T-helper 22 cell (primary cell): ENCODE data around the gene CMIP.
"Not testable (repeated sequence)": the region's sequence is repeated elsewhere in the genome, so short reads cannot be mapped to it uniquely, and the experiment has no call there.

Experiments
- DNase-seq: peaks from one replicate; pipeline ENCODE4 v3.0.0-alpha.2; 2020; ENCODE audit warnings: low read depth

Gene CMIP

GRCh38 chr16:81421536-81421935 is 23.1 kb upstream of the CMIP start:
- DNase-seq, result no peak

DNA sequence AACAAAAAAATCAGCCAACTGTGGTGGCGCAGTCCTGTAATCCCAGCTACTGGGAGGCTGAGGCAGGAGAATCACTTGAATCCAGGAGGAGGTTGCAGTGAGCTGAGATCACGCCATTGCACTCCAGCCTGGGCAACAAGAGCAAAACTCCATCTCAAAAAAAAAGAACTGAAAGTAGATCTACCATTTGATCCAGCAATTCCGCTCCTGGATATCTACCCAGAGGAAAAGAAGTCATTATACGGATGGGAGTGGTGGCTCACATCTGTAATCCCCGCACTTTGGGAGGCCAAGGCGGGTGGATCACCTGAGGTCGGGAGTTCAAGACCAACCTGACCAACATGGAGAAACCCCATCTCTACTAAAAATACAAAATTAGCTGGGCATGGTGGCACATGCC is 22.5 kb upstream of the CMIP start:
- DNase-seq, result not testable (repeated sequence)

GRCh38 chr16:81424771-81425170 is 19.8 kb upstream of the CMIP start:
- DNase-seq, result no peak

DNA sequence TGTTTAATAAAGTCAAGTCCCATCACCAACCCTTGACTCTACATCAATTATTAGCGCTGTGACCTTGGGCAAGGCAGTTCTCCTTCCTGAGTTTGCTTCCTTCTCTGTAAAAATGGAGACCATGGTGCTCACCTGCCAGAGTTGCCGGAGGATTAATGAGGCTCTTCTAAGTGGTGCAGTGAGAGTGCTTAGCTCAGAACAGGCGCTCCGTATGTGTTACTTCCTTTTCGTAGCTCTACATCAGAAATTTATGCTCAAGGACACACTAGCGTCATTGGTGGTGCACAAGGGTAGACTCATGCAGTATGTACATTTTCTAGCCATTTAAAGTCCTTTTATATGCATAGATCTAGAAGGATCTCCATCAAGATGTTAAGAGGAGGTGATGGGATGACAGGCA is 17.4 kb upstream of the CMIP start:
- DNase-seq, result no peak

GRCh38 chr16:81429045-81429521 is 15.5 kb upstream of the CMIP start:
- DNase-seq, result no peak

GRCh38 chr16:81431554-81432353 is 12.9 kb upstream of the CMIP start:
- DNase-seq, result no peak

DNA sequence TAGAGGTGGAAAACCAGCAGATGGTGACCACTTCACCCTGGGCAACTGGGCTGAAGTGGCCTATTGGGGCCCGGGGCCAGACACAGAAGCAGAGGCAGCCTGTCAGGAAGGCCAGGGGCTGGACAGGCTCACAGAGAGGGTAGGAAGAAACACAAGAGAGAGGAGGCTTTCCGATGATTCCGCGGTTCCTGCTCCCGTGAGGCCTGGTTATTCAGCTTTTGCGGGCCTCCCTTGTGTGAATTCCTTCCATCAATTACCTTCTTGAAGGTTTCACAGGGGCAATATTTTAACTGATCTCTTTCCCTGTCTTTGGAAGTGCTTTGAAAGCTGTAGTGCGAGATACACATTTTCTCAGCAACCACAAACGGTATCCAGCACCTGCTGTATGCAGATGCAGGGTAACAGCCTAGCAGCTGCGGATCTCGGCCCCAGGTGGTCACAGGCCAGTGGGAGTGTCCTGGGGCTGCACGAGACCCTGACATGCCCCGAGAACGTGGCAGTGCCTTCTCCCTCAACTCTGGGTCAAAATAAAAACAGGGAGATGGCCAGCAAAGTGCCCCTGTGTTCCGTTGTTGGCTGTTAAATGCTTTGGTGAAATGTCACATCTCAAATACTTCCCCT is 11.6 kb upstream of the CMIP start:
- DNase-seq, result no peak

DNA sequence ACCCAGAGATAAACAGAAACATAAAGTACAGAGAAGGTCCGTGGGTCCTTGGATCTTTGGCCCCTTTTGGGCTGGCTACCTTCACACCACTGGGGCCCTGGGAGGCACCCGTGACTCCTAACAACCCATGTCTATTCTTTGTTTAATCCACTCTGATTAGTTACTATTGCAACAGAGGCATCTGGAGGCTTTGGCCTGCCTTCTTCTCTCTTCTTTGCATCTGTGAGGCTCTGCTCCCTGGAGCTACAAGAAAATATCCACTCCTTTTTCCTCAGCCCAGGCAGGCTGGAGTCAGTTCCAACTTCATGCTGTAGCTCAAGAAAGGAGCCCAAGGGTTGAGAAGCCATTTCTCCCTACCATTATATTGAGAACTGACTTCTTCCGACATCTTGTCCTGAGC is 9.5 kb upstream of the CMIP start:
- no peak for DNase-seq

DNA sequence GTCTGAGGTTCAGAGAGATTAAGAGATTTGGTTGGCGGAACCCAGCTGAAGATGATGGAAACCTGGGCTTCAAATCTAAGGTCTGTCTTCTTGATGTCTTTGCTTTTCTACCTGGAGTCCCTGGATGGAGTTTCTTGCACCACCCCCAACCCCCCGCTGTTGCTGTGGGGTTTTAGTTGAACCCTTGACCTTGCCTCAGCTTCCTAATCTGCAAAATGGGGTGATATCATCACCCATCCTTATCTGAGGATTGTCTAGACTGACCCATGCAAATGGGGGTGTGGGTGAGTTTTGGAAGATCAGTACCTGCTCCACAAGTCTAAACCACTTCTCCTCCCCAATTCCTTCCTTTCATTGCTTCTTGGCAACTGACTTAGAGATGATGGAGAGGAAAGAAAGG is 9.0 kb upstream of the CMIP start:
- no peak for DNase-seq

DNA sequence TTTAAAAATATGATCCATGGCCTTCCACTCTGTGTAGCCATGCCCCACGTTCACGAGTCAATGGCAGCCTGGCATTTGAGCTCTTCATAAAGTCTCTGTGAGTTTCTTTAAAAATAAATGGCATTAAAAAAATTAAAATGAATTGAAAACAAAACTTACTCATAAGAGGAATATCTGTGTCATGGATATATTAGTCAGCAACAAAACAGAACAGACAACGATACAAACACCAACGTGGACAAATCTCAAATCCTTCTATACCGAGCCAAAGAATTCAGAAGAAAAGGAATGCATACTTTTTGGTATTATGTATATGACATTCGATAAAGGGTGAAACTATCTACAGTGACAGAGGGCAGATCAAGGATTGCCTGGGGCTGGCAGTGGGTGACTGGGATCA is 8.2 kb upstream of the CMIP start:
- DNase-seq, result no peak

DNA sequence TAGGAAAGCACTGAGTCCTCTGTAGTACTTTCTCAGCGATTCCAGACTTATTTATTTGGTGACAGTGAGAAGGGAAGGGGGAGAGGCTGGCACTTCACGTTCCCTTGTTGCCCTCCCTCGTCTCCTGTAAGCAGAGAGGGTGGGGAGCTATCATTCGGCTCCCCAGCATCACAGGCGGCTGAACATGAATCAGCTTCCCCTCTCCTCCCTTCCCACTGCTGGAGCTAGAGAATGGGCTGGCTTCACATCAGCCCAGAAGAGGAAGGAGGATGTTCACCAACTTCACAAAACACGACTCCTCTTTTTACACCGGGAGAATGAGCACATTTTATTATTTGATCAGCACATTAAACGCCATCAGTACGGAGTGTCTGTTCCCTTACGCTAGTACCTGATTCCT is 6.7 kb upstream of the CMIP start:
- DNase-seq, result no peak

DNA sequence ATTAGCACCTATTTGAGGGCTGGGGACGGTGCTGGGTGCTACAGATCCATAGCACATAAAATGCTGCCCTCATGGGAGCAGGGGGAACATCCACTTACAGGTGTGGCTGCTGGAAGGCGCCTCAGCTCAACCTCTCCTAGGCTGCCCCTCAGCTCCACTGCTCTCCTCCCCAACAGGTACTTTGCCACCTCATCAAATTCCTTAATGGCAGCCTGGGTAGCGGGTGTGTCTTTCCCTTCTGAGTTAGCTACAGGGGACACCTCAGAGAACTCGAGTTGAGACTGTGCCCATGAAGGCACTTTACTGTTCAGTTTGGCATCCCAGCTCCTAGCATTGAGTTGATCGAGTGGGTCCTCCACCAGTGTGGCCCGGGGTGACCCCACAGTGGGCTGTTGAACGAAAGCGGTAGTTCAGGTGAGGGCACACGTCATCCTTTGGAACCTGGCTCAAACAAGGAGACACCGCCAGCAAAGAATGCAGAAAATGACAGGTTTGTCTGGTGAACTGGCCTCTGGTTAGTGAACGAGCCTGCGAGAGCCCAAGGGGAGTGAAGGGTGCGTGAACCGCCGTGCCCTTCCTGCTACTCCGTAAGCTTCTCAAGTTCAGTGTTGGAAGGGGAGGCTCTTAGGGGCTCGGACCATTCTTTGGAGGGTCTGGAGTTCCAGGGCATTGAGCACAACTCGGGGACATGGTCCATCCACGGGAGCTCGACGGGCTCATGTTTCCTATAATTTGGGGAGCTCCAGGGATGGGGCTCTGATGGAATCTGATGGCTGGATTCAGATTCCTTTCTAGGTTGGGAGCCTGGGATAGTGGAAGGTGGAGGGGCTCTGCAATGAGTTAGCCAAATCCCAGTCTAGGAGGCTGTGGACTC is 3.5 kb upstream of the CMIP start:
- DNase-seq, result no peak

DNA sequence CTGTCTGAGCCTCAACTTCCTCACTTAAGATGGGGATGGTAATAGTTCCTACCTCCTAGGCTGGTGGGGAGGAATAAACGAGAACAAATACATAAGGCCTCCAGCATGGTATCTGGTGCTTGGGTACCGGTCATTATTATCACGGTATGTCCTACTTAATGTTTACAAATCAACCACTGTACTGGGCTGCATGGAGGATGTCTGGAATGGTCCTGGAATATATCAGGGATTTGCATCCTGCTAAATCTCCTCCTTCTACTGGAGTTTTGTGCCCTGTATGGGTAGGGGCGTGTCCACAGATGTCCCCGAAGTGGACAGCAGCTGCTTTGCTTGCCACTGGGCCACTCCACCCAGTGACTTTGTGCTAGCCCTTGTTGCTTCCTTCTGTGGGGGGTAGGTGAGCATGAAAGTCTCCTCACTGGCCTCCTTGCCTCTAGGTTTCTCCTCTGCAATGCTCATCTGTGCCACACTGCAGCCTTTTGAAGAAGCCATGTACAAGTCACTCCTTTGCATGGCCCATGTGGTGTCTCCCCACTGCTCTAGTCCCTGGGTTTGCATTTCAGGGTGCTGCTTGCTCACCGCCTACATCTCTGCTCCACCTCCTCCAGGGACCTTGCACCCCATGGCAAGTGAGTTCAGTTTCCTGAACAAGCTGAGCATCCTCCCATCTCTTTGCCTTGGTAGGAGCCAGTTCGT is 2.2 kb upstream of the CMIP start:
- no peak for DNase-seq

GRCh38 chr16:81442916-81443687 is 1.5 kb upstream of the CMIP start:
- no peak for DNase-seq

- DNase-seq, result no peak
Measured at GRCh38 chr16:81443688-81444447, 740 bp upstream of the CMIP start.

- no peak for DNase-seq
Measured at GRCh38 chr16:81445143-81445961, 744 bp downstream of the CMIP start.

DNA sequence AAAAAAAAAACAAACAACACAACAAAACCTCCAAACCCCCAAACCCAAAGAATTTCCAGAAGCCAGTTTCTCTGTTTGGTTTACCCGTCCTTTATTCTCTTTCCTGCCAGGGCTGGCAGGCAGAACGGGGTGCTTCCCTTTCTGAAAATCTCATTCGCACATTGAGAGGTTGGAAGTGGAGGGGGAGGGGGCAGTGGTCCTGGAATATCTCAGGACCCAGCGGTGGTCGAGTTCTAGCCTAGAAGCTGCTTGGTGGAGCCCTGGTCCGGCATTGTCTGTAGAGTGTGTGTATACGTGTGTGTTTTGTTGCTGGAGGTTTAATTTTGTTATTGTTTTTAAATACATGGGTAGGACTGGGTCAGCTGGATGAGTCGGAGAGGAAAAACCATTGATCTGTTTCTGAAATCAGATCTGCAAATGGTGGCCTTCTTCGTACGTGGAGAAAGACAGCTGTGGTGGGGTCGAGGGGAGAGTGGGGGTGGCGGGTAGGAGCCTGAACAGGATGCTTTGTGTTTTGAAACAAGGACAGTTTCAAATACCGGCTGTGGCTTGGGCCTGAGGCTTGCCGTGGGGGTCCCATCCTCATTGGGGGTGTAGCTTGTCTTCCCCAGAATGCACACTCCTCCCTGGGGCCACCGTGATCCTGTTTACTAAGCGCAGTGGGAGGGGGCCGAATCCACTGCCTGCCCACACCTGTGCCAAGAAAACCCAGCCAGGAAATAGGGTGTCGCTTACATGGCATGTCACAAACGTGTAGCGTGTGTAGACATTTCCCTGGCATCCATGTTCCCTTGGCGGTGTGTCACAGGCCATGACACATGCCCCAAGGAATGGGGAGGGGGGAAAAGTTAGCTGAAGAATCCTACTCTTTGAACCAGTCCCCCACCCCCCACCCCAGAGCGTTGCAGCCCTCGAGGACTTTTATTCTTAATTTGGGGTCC is 1.6 kb downstream of the CMIP start:
- DNase-seq, result no peak

DNA sequence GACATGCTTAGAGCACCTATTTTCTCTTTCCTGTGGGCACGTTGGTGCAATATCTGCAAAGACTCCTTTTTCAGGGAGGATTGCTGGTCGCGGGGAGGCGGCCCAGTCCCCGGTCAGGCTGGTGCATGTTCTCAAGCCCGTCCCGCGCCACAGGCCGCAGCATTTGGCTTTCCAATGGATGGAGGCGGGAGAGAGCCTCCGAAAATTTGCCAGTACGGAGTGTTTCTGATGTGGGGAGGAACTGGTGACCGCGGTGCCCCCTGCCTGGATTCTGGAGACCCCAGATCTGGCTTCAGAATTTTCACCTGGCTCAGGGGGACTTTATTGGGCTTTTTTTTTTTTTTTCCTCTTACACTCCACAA is 2.3 kb downstream of the CMIP start:
- no peak for DNase-seq
